Naive B cell (primary cell): ENCODE data around the gene CFTR. TPM values are rescaled to one million over a fixed set of nuclear protein-coding genes. Genes with fewer than 3 reads are reported as not detected.

Experiments used
- ATAC-seq, 2 donors: fragments of 150-1000 bp; cut with Tn5 transposase; 2 replicates each; pipeline ENCODE4 v1.10.0; 2021; ENCODE audit warnings: low read depth in 2 of 2, mild to moderate bottlenecking in 2 of 2, moderate library complexity in 2 of 2
- DNase-seq: peaks from one replicate; pipeline ENCODE4 v3.0.0; 2022
- H3K27ac Mint-ChIP-seq, 6 donors: one replicate each; pipeline ENCODE4 v1.8.0; 2020 to 2022; ENCODE audit warnings: mild to moderate bottlenecking in 6 of 6, mixed read lengths in 6 of 6, moderate library complexity in 5 of 6, inconsistent platforms in 2 of 6
- H3K27me3 Mint-ChIP-seq, 3 donors: one replicate each; pipeline ENCODE4 v1.8.0; 2021 to 2022; ENCODE audit warnings: mixed read lengths in 3 of 3, mild to moderate bottlenecking in 1 of 3
- H3K36me3 Mint-ChIP-seq, 2 donors: one replicate each; pipeline ENCODE4 v1.8.0; 2020 to 2022; ENCODE audit warnings: mixed read lengths in 2 of 2, inconsistent platforms in 1 of 2, mild to moderate bottlenecking in 1 of 2
- H3K4me1 Mint-ChIP-seq, 3 donors: one replicate each; pipeline ENCODE4 v1.8.0; 2020 to 2022; ENCODE audit warnings: mixed read lengths in 3 of 3, inconsistent platforms in 1 of 3, mild to moderate bottlenecking in 1 of 3, moderate library complexity in 1 of 3
- H3K4me3 Mint-ChIP-seq, 8 donors: one replicate each; pipeline ENCODE4 v1.8.0; 2020 to 2022; ENCODE audit warnings: mild to moderate bottlenecking in 8 of 8, mixed read lengths in 8 of 8, moderate library complexity in 8 of 8, inconsistent platforms in 2 of 8
- H3K9me3 Mint-ChIP-seq, 7 donors: one replicate each; pipeline ENCODE4 v1.8.0; 2020 to 2022; ENCODE audit warnings: mixed read lengths in 7 of 7, mild to moderate bottlenecking in 5 of 7, inconsistent platforms in 2 of 7, moderate library complexity in 1 of 7
- polyA plus RNA-seq, 6 donors: library from polyadenylated mRNA; unstranded; fragments of 300-500 nt; fragmentation: Illumina TruSeq; gene quantifications; one replicate each; pipeline ENCODE4 v1.2.3, GENCODE V29; 2021; ENCODE audit warnings: low read depth in 6 of 6

Gene CFTR
- polyA plus RNA-seq, 6 donors from 2014 or later: not detected

- Mint-ChIP-seq H3K9me3 (peaks cover 0 to 6% (median 0%) of the 10 kb centered on the region in 7 donors), H3K27me3 (no peaks in the 10 kb centered on the region), H3K27ac (no peak overlapping the region), H3K4me1 (no peaks in the 10 kb centered on the region), H3K4me3 (no peak overlapping the region), H3K36me3 (no peaks in the 10 kb centered on the region)
- DNase-seq (no peak), ATAC-seq (no peak)
These were observed 51.9 kb downstream of the CFTR start for GRCh38 chr7:117531595-117532244.

GRCh38 chr7:117538053-117538452, 58.2 kb downstream of the CFTR start:
- Mint-ChIP-seq H3K4me3 (no peak overlapping the region), H3K27me3 (no peaks in the 10 kb centered on the region), H3K4me1 (no peaks in the 10 kb centered on the region), H3K9me3 (no peaks in the 10 kb centered on the region), H3K36me3 (no peaks in the 10 kb centered on the region), H3K27ac (no peak overlapping the region)
- ATAC-seq (no peak), DNase-seq (no peak)

GRCh38 chr7:117544061-117544460, 64.2 kb downstream of the CFTR start:
- no peak for ATAC-seq
- peaks cover 0 to 4% (median 0%) of the 10 kb centered on the region in 7 donors for H3K9me3 Mint-ChIP-seq
- no peaks in the 10 kb centered on the region for H3K27me3 Mint-ChIP-seq

GRCh38 chr7:117548035-117548434, 68.2 kb downstream of the CFTR start:
- Mint-ChIP-seq H3K4me3 (no peak overlapping the region), H3K9me3 (peaks cover 0 to 9% (median 0%) of the 10 kb centered on the region in 7 donors), H3K27ac (no peak overlapping the region), H3K4me1 (no peaks in the 10 kb centered on the region), H3K36me3 (no peaks in the 10 kb centered on the region), H3K27me3 (no peaks in the 10 kb centered on the region)
- ATAC-seq: no peak
- no peak for DNase-seq

More at GRCh38 chr7:117544061-117544460, 64.2 kb downstream of the CFTR start:
- no peaks in the 10 kb centered on the region for H3K4me1 Mint-ChIP-seq
- H3K4me3 Mint-ChIP-seq: no peak overlapping the region
- no peak overlapping the region for H3K27ac Mint-ChIP-seq
- no peaks in the 10 kb centered on the region for H3K36me3 Mint-ChIP-seq
- no peak for DNase-seq

GRCh38 chr7:117550625-117551024, 70.8 kb downstream of the CFTR start:
- no peak overlapping the region for H3K4me3 Mint-ChIP-seq
- no peak for DNase-seq

GRCh38 chr7:117552660-117553059, 72.8 kb downstream of the CFTR start:
- Mint-ChIP-seq H3K4me3 (no peak overlapping the region), H3K36me3 (no peaks in the 10 kb centered on the region), H3K27ac (no peak overlapping the region), H3K9me3 (peaks cover 0 to 14% (median 2%) of the 10 kb centered on the region in 7 donors), H3K27me3 (no peaks in the 10 kb centered on the region), H3K4me1 (no peaks in the 10 kb centered on the region)
- DNase-seq (no peak), ATAC-seq (no peak)

More at GRCh38 chr7:117550625-117551024, 70.8 kb downstream of the CFTR start:
- peaks cover 0 to 14% (median 0%) of the 10 kb centered on the region in 7 donors for H3K9me3 Mint-ChIP-seq
- H3K4me1 Mint-ChIP-seq: no peaks in the 10 kb centered on the region
- H3K36me3 Mint-ChIP-seq: no peaks in the 10 kb centered on the region
- no peaks in the 10 kb centered on the region for H3K27me3 Mint-ChIP-seq
- no peak overlapping the region for H3K27ac Mint-ChIP-seq
- ATAC-seq: no peak

- Mint-ChIP-seq H3K27ac (no peak overlapping the region), H3K9me3 (peaks cover 0 to 9% (median 0%) of the 10 kb centered on the region in 7 donors), H3K27me3 (no peaks in the 10 kb centered on the region), H3K4me1 (no peaks in the 10 kb centered on the region), H3K36me3 (no peaks in the 10 kb centered on the region), H3K4me3 (no peak overlapping the region)
- no peak for DNase-seq
- ATAC-seq: no peak
These were observed 75.4 kb downstream of the CFTR start for GRCh38 chr7:117555260-117555659.

- H3K27me3 Mint-ChIP-seq: no peaks in the 10 kb centered on the region
These were observed 79.6 kb downstream of the CFTR start for GRCh38 chr7:117559391-117559790.

GRCh38 chr7:117560030-117560429, 80.2 kb downstream of the CFTR start:
- Mint-ChIP-seq H3K9me3 (peaks cover 0 to 5% (median 0%) of the 10 kb centered on the region in 7 donors), H3K27me3 (no peaks in the 10 kb centered on the region), H3K27ac (no peak overlapping the region), H3K36me3 (no peaks in the 10 kb centered on the region), H3K4me3 (no peak overlapping the region), H3K4me1 (no peaks in the 10 kb centered on the region)
- DNase-seq (no peak), ATAC-seq (no peak)

More at GRCh38 chr7:117559391-117559790, 79.6 kb downstream of the CFTR start:
- ATAC-seq (no peak), DNase-seq (no peak)
- Mint-ChIP-seq H3K9me3 (peaks cover 0 to 5% (median 0%) of the 10 kb centered on the region in 7 donors), H3K36me3 (no peaks in the 10 kb centered on the region), H3K27ac (no peak overlapping the region), H3K4me3 (no peak overlapping the region), H3K4me1 (no peaks in the 10 kb centered on the region)

GRCh38 chr7:117562759-117563158, 82.9 kb downstream of the CFTR start:
- no peaks in the 10 kb centered on the region for H3K4me1 Mint-ChIP-seq
- no peak for DNase-seq
- H3K36me3 Mint-ChIP-seq: no peaks in the 10 kb centered on the region
- no peaks in the 10 kb centered on the region for H3K27me3 Mint-ChIP-seq
- H3K9me3 Mint-ChIP-seq: peaks cover 0 to 3% (median 0%) of the 10 kb centered on the region in 7 donors
- no peak for ATAC-seq
- no peak overlapping the region for H3K4me3 Mint-ChIP-seq
- H3K27ac Mint-ChIP-seq: no peak overlapping the region

- H3K27me3 Mint-ChIP-seq: no peaks in the 10 kb centered on the region
- no peaks in the 10 kb centered on the region for H3K4me1 Mint-ChIP-seq
- ATAC-seq: no peak
- H3K36me3 Mint-ChIP-seq: no peaks in the 10 kb centered on the region
- no peak for DNase-seq
- H3K9me3 Mint-ChIP-seq: peaks cover 0 to 3% (median 0%) of the 10 kb centered on the region in 7 donors
- no peak overlapping the region for H3K4me3 Mint-ChIP-seq
- H3K27ac Mint-ChIP-seq: no peak overlapping the region
These were observed 84.3 kb downstream of the CFTR start for GRCh38 chr7:117564080-117564479.

- H3K36me3 Mint-ChIP-seq: no peaks in the 10 kb centered on the region
- H3K9me3 Mint-ChIP-seq: peaks cover 0 to 3% (median 0%) of the 10 kb centered on the region in 7 donors
- no peak overlapping the region for H3K4me3 Mint-ChIP-seq
- H3K27ac Mint-ChIP-seq: no peak overlapping the region
- ATAC-seq (no peak), DNase-seq (no peak)
- H3K27me3 Mint-ChIP-seq: no peaks in the 10 kb centered on the region
- H3K4me1 Mint-ChIP-seq: no peaks in the 10 kb centered on the region
These were observed 84.8 kb downstream of the CFTR start for GRCh38 chr7:117564627-117565026.

GRCh38 chr7:117565226-117565625, 85.4 kb downstream of the CFTR start:
- no peak overlapping the region for H3K4me3 Mint-ChIP-seq
- H3K36me3 Mint-ChIP-seq: no peaks in the 10 kb centered on the region
- no peaks in the 10 kb centered on the region for H3K27me3 Mint-ChIP-seq
- ATAC-seq (no peak), DNase-seq (no peak)
- H3K27ac Mint-ChIP-seq: no peak overlapping the region
- H3K9me3 Mint-ChIP-seq: peaks cover 0 to 3% (median 0%) of the 10 kb centered on the region in 7 donors
- H3K4me1 Mint-ChIP-seq: no peaks in the 10 kb centered on the region

- Mint-ChIP-seq H3K9me3 (peaks cover 0 to under 1% (median 0%) of the 10 kb centered on the region in 7 donors), H3K36me3 (no peaks in the 10 kb centered on the region), H3K27me3 (no peaks in the 10 kb centered on the region), H3K27ac (no peak overlapping the region), H3K4me3 (no peak overlapping the region), H3K4me1 (no peaks in the 10 kb centered on the region)
- ATAC-seq: no peak
- no peak for DNase-seq
These were observed 88.0 kb downstream of the CFTR start for GRCh38 chr7:117567781-117568180.
